ENCODE measurements around the gene BAHD1. TPM values are rescaled to one million over a fixed set of nuclear protein-coding genes. Genes with fewer than 3 reads are reported as not detected.
A peak's percentile ranks its signal among the peaks of the same experiment; 100 is the strongest.

BAHD1 gene
- total and polyA plus RNA-seq, 5 donors from 2014 or later: 1.3 to 32.9 (median 1.6) TPM

DNA sequence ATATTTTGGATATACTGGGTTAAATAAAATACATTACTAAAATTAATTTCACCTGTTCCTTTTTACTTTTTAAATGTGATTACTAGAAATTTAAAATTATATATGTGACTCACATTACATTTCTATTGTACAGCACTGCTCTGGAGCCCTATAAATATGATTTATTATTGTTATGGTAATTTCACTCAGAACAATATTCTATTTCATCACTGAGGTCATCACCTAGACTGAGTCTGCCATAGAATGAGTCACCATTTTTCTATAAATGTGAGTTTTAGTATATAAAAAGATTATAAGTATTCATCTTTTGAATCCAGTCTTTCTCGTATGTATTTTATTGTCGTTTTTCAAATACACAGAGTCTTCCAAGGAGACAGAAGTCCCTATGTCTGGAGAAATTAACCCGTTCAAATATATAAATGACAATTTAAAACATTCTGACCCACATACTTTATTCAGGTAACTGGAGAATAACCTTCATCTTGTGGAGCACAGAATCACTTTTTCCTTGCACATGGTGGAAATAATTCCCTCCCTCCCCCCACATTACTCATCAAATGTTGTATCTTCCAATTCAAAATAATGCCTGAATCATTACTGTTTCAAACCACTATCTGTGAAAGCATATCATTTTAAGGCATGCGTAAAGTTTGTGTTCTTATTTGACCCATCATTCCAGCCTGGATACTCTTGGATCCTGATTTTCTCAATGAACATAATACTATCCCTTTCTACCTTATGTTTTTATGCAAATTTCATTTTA, 60.0 kb downstream of the BAHD1 start:
- no peaks in the 10 kb centered on the region for H3K4me1 Mint-ChIP-seq
- H3K27me3 ChIP-seq (ENCODE audit: control insufficient read depth, insufficient read depth, low read length): peaks cover 21% of the 10 kb centered on the region
- no peak for DNase-seq
- H3K27ac ChIP-seq (ENCODE audit: insufficient read depth, low read length, poor library complexity, severe bottlenecking): no peak overlapping the region
- no peak overlapping the region for H3K4me3 Mint-ChIP-seq
- H3K4me1 ChIP-seq (ENCODE audit: control insufficient read depth, insufficient read depth, low read length, poor library complexity, severe bottlenecking): no peaks in the 10 kb centered on the region
- no peaks in the 10 kb centered on the region for H3K9me3 ChIP-seq (ENCODE audit: control insufficient read depth in 2 of 2, low read length in 2 of 2)
- H3K36me3 ChIP-seq (ENCODE audit: control insufficient read depth, insufficient read depth, low read length): no peaks in the 10 kb centered on the region
- H3K36me3 Mint-ChIP-seq: no peaks in the 10 kb centered on the region
- no peak overlapping the region for H3K4me3 ChIP-seq (ENCODE audit: low read depth, low read length)
- H3K27ac Mint-ChIP-seq: no peak overlapping the region
- no peak for ATAC-seq (ENCODE audit: low read depth in 2 of 2)
- H3K9me3 Mint-ChIP-seq: peaks cover 0 to 2% (median 0%) of the 10 kb centered on the region in 7 donors
- peaks cover 41% of the 10 kb centered on the region for H3K27me3 Mint-ChIP-seq

DNA sequence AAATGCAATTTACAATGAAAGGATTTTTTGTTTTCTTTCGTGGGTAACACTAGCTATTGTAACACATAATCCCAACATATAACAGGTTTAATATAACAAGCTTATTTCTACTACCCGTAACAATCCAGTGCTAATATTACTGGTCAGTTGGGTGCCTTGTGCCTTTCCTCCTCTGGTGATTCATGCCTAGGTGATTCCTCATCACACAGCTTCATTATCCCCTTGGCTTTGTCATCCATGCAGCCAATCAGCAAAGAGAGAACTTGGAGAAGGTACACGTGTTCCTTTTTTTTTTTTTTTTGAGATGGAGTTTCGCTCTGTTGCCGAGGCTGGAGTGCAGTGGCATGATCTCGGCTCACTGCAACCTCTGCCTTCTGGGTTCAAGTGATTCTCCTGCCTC, 60.7 kb downstream of the BAHD1 start:
- Histone ChIP-seq H3K27ac (ENCODE audit: insufficient read depth, low read length, poor library complexity, severe bottlenecking) (no peak overlapping the region), H3K27me3 (ENCODE audit: control insufficient read depth, insufficient read depth, low read length) (peaks cover 21% of the 10 kb centered on the region), H3K4me3 (ENCODE audit: low read depth, low read length) (no peak overlapping the region), H3K9me3 (ENCODE audit: control insufficient read depth in 2 of 2, low read length in 2 of 2) (no peaks in the 10 kb centered on the region), H3K36me3 (ENCODE audit: control insufficient read depth, insufficient read depth, low read length) (no peaks in the 10 kb centered on the region), H3K4me1 (ENCODE audit: control insufficient read depth, insufficient read depth, low read length, poor library complexity, severe bottlenecking) (no peaks in the 10 kb centered on the region)
- no peak overlapping the region for H3K27ac Mint-ChIP-seq
- no peak overlapping the region for H3K4me3 Mint-ChIP-seq
- H3K27me3 Mint-ChIP-seq: peaks cover 47% of the 10 kb centered on the region
- ATAC-seq (ENCODE audit: low read depth in 2 of 2): no peak
- no peaks in the 10 kb centered on the region for H3K36me3 Mint-ChIP-seq
- peaks cover 0 to under 1% (median 0%) of the 10 kb centered on the region in 4 donors for H3K4me1 Mint-ChIP-seq
- peaks cover 0 to 2% (median 0%) of the 10 kb centered on the region in 7 donors for H3K9me3 Mint-ChIP-seq
- DNase-seq: no peak

DNA sequence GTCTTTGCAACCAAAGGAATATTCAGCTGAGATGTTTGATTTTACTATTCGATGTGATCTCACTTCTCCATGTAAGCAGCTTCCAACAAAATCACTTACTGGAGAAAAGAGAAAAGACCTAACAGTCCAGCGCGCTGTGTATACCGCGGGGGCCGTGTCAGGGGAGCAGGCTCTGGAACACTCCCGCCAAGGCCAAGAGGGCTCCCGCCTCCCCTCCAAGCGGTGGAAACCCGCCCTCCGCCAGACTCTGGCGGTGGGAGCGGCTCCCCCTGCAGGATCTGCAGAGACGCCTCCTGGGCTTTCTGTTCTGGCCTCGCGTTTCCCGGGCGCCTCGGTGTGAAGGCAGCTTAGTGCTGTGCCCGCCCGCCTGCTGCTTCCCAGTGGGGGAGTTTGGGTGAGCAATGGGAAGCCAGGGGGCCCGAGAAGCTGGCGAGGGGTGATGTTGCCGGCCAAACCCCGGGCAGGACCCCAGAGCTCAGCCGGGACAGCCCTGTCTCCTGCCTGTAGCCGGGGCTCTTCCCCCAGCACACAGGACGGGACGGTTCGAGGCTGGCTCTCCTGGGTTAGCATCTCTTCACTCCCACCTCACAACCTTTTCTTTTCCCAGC, 66.3 kb downstream of the BAHD1 start:
- Mint-ChIP-seq H3K27me3 (peaks cover 76% of the 10 kb centered on the region), H3K36me3 (no peaks in the 10 kb centered on the region), H3K27ac (peak overlapping the region in 1 of 3 donors; percentile 14), H3K4me3 (peak overlapping the region in 1 of 4 donors; percentile 21), H3K9me3 (peaks cover 0 to 4% (median 0%) of the 10 kb centered on the region in 7 donors), H3K4me1 (peaks cover 4 to 24% (median 9%) of the 10 kb centered on the region in 4 donors)
- no peak overlapping the region for H3K27ac ChIP-seq (ENCODE audit: insufficient read depth, low read length, poor library complexity, severe bottlenecking)
- no peak overlapping the region for H3K4me3 ChIP-seq (ENCODE audit: low read depth, low read length)
- peaks cover 17% of the 10 kb centered on the region for H3K4me1 ChIP-seq (ENCODE audit: control insufficient read depth, insufficient read depth, low read length, poor library complexity, severe bottlenecking)
- DNase-seq (peak; percentile 35 to 66 (median 54)), ATAC-seq (ENCODE audit: low read depth in 2 of 2) (peak; percentile 77)
- H3K36me3 ChIP-seq (ENCODE audit: control insufficient read depth, insufficient read depth, low read length): no peaks in the 10 kb centered on the region
- H3K27me3 ChIP-seq (ENCODE audit: control insufficient read depth, insufficient read depth, low read length): peaks cover 39% of the 10 kb centered on the region
- H3K9me3 ChIP-seq (ENCODE audit: control insufficient read depth in 2 of 2, low read length in 2 of 2): no peaks in the 10 kb centered on the region

DNA sequence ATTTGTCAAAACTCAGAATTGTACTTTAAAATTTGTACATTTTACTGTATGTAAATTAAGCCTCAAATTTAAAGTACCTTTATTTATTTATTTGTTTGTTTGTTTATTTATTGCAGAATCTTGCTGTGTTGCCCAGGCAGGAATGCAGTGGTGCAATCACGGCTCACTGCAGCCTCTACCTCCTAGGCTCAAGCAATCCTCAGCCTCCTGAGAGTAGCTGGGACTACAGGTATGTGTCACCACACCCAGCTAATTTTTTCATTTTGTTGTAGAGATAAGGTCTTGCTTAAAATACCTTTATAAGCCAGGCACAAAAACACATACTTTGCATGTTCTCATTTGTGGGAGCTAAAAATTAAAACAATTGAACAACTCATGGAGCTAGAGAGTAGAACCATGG, 67.5 kb downstream of the BAHD1 start:
- Mint-ChIP-seq H3K36me3 (peaks cover under 1% of the 10 kb centered on the region), H3K9me3 (peaks cover 0 to 2% (median 0%) of the 10 kb centered on the region in 7 donors), H3K4me3 (no peak overlapping the region), H3K4me1 (peaks cover 4 to 28% (median 11%) of the 10 kb centered on the region in 4 donors), H3K27ac (no peak overlapping the region), H3K27me3 (peaks cover 82% of the 10 kb centered on the region)
- no peak overlapping the region for H3K27ac ChIP-seq (ENCODE audit: insufficient read depth, low read length, poor library complexity, severe bottlenecking)
- H3K4me3 ChIP-seq (ENCODE audit: low read depth, low read length): no peak overlapping the region
- H3K27me3 ChIP-seq (ENCODE audit: control insufficient read depth, insufficient read depth, low read length): peaks cover 34% of the 10 kb centered on the region
- DNase-seq (no peak), ATAC-seq (ENCODE audit: low read depth in 2 of 2) (no peak)
- H3K36me3 ChIP-seq (ENCODE audit: control insufficient read depth, insufficient read depth, low read length): no peaks in the 10 kb centered on the region
- no peaks in the 10 kb centered on the region for H3K9me3 ChIP-seq (ENCODE audit: control insufficient read depth in 2 of 2, low read length in 2 of 2)
- peaks cover 17% of the 10 kb centered on the region for H3K4me1 ChIP-seq (ENCODE audit: control insufficient read depth, insufficient read depth, low read length, poor library complexity, severe bottlenecking)

DNA sequence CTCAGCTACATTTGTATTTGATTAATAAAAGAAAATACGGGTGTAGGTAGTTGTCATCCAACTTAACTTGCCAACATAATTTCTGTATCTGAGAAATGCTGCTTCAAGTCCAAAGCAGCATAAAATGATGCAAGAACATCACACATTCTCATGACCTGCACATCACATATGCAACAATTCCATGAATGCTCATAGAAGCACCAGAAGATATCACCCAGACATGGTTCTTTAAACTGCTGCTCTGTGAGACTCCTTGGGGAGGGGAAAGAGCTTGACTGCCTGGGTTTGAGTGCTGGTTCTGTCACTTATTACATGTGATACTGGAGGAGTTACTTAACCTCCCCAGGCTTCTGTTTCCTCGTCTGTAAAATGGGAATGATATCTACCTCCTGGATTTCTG, 69.4 kb downstream of the BAHD1 start:
- Mint-ChIP-seq H3K4me3 (peak overlapping the region in 2 of 4 donors; percentile 17 to 42), H3K9me3 (peaks cover 0 to 1% (median 0%) of the 10 kb centered on the region in 7 donors), H3K27ac (no peak overlapping the region), H3K4me1 (peaks cover 4 to 28% (median 11%) of the 10 kb centered on the region in 4 donors), H3K27me3 (peaks cover 79% of the 10 kb centered on the region), H3K36me3 (peaks cover 3% of the 10 kb centered on the region)
- H3K27ac ChIP-seq (ENCODE audit: insufficient read depth, low read length, poor library complexity, severe bottlenecking): no peak overlapping the region
- DNase-seq (no peak), ATAC-seq (ENCODE audit: low read depth in 2 of 2) (no peak)
- H3K4me1 ChIP-seq (ENCODE audit: control insufficient read depth, insufficient read depth, low read length, poor library complexity, severe bottlenecking): peaks cover 17% of the 10 kb centered on the region
- H3K9me3 ChIP-seq (ENCODE audit: control insufficient read depth in 2 of 2, low read length in 2 of 2): no peaks in the 10 kb centered on the region
- no peaks in the 10 kb centered on the region for H3K36me3 ChIP-seq (ENCODE audit: control insufficient read depth, insufficient read depth, low read length)
- H3K27me3 ChIP-seq (ENCODE audit: control insufficient read depth, insufficient read depth, low read length): peaks cover 38% of the 10 kb centered on the region
- H3K4me3 ChIP-seq (ENCODE audit: low read depth, low read length): no peak overlapping the region

DNA sequence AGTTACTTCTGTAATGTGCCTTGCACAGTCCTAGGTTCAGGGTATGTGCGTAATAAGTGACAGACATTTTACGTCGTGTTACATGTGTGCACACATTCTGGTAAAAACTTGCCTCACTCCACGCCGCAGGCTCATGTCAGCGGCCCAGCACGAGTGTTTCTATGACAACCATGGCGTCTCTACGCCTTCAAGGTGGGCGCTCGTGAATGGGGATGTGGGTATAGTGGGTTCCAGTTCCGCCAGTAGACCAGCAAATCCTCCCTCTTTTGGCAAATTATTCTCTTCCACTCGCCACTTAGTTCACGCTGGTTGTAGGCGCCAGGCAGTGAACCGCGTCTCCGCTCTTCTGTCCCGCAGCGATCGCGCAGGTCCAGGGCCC, 70.3 kb downstream of the BAHD1 start:
- H3K27ac Mint-ChIP-seq: no peak overlapping the region
- Histone ChIP-seq H3K36me3 (ENCODE audit: control insufficient read depth, insufficient read depth, low read length) (no peaks in the 10 kb centered on the region), H3K4me3 (ENCODE audit: low read depth, low read length) (peak overlapping the region; percentile 55), H3K27me3 (ENCODE audit: control insufficient read depth, insufficient read depth, low read length) (peaks cover 38% of the 10 kb centered on the region), H3K4me1 (ENCODE audit: control insufficient read depth, insufficient read depth, low read length, poor library complexity, severe bottlenecking) (peaks cover 17% of the 10 kb centered on the region), H3K9me3 (ENCODE audit: control insufficient read depth in 2 of 2, low read length in 2 of 2) (no peaks in the 10 kb centered on the region), H3K27ac (ENCODE audit: insufficient read depth, low read length, poor library complexity, severe bottlenecking) (no peak overlapping the region)
- H3K27me3 Mint-ChIP-seq: peaks cover 75% of the 10 kb centered on the region
- ATAC-seq (ENCODE audit: low read depth in 2 of 2): peak; percentile 13 to 35
- H3K9me3 Mint-ChIP-seq: peaks cover 0 to 1% (median 0%) of the 10 kb centered on the region in 7 donors
- peak in 1 of 3 donors; percentile 20 for DNase-seq
- H3K4me3 Mint-ChIP-seq: peak overlapping the region in 3 of 4 donors; percentile 66 to 76 (median 73)
- H3K4me1 Mint-ChIP-seq: peaks cover 4 to 28% (median 11%) of the 10 kb centered on the region in 4 donors
- peaks cover 3% of the 10 kb centered on the region for H3K36me3 Mint-ChIP-seq

DNA sequence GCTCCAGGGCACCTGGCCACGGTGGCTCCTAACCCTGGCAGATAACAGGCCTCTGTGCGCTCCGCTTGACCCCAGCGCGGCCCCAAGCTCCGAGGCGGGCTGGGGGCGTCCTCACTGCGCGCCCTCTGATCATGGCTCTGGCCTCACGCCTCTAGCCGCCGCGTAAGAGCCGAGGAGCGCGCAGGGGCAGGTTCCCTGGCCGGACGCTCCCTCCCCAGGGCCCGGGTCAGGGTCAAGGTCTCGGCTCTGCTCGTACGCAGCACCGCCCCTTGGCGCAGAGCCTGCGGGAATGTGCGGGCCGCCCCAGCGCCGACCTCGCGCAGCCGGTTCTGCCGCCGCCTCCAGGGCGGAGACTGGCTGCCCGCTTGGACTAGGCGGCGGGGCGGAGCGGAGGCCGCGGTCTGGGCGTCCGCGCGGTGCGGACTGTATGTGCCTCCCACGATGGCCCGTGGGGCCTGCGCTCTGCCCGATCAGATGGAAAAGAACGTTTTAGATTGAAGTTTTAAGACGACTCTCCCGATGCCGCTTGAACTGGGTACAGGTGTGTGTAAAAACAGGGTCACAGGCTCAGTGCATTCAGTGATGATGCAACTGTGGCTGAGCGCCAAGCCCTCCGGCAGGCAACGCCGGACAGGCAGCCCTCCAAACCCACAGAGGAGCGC, 70.8 kb downstream of the BAHD1 start:
- peaks cover 3% of the 10 kb centered on the region for H3K36me3 Mint-ChIP-seq
- H3K27ac ChIP-seq (ENCODE audit: insufficient read depth, low read length, poor library complexity, severe bottlenecking): no peak overlapping the region
- peak overlapping the region in 3 of 4 donors; percentile 73 to 76 (median 74) for H3K4me3 Mint-ChIP-seq
- ATAC-seq (ENCODE audit: low read depth in 2 of 2): peak in 1 of 2 donors; percentile 37
- H3K27ac Mint-ChIP-seq: no peak overlapping the region
- H3K27me3 Mint-ChIP-seq: peaks cover 75% of the 10 kb centered on the region
- peaks cover 0 to 1% (median 0%) of the 10 kb centered on the region in 7 donors for H3K9me3 Mint-ChIP-seq
- DNase-seq: peak in 1 of 3 donors; percentile 7
- peaks cover 17% of the 10 kb centered on the region for H3K4me1 ChIP-seq (ENCODE audit: control insufficient read depth, insufficient read depth, low read length, poor library complexity, severe bottlenecking)
- peak overlapping the region; percentile 55 for H3K4me3 ChIP-seq (ENCODE audit: low read depth, low read length)
- peaks cover 37% of the 10 kb centered on the region for H3K27me3 ChIP-seq (ENCODE audit: control insufficient read depth, insufficient read depth, low read length)
- no peaks in the 10 kb centered on the region for H3K9me3 ChIP-seq (ENCODE audit: control insufficient read depth in 2 of 2, low read length in 2 of 2)
- H3K36me3 ChIP-seq (ENCODE audit: control insufficient read depth, insufficient read depth, low read length): no peaks in the 10 kb centered on the region
- H3K4me1 Mint-ChIP-seq: peaks cover 4 to 26% (median 11%) of the 10 kb centered on the region in 4 donors

Data from CD4-positive, CD25-positive, alpha-beta regulatory T cell (primary cell).